BJ (cell line): ENCODE measurements around the gene DERL2. TPM values are rescaled to one million over a fixed set of nuclear protein-coding genes. Genes with fewer than 3 reads are reported as not detected.
"Not testable (repeated sequence)": the region's sequence is repeated elsewhere in the genome, so short reads cannot be mapped to it uniquely, and the experiment has no call there.

ENCODE experiments used
- CTCF ChIA-PET: fragments of 350-600 bp; formaldehyde crosslinking; extraction: SDS; loops from one replicate; lab custom pipeline; 2021; ENCODE audit warnings: antibody characterized with exemption, inconsistent platforms; lab: Yijun Ruan, JAX
- POLR2A ChIA-PET: fragments of 300-600 bp; sonication (Branson Sonifier 250); formaldehyde crosslinking; extraction: SDS; loops from one replicate; lab custom pipeline; 2021; ENCODE audit warnings: antibody characterized with exemption; lab: Charles Lee
- DNase-seq: peaks from one replicate; pipeline ENCODE4 v3.0.0-alpha.2; 2011; ENCODE audit warnings: low read depth
- H3K27me3 ChIP-seq: 2 replicates; pipeline ENCODE4 v1.6.0; 2011; ENCODE audit warnings: low read length; ENCODE audit not compliant: control insufficient read depth, insufficient read depth
- H3K36me3 ChIP-seq: 2 replicates; pipeline ENCODE4 v1.5.1; 2011; ENCODE audit warnings: low read length; ENCODE audit not compliant: control insufficient read depth, insufficient read depth
- H3K4me3 ChIP-seq: 2 replicates; pipeline ENCODE4 v1.5.1; 2011; ENCODE audit warnings: low read depth, mild to moderate bottlenecking, control low read depth, low read length
- polyA plus RNA-seq: library from polyadenylated mRNA; depleted of rRNA; stranded (reverse); fragments of >200 nt; gene quantifications from 2 replicates; pipeline ENCODE4 v1.2.3, GENCODE V29; 2011
- TF ChIP-seq, protein P1 (sequence below): IDR thresholded peaks from 2 replicates; pipeline ENCODE4 v1.5.1; 2011; ENCODE audit warnings: low read depth, mild to moderate bottlenecking, control low read depth, inconsistent platforms, low read length, moderate library complexity; ENCODE audit not compliant: insufficient read depth

Gene DERL2
- polyA plus RNA-seq, 1 experiment: 69.3 TPM

DNA sequence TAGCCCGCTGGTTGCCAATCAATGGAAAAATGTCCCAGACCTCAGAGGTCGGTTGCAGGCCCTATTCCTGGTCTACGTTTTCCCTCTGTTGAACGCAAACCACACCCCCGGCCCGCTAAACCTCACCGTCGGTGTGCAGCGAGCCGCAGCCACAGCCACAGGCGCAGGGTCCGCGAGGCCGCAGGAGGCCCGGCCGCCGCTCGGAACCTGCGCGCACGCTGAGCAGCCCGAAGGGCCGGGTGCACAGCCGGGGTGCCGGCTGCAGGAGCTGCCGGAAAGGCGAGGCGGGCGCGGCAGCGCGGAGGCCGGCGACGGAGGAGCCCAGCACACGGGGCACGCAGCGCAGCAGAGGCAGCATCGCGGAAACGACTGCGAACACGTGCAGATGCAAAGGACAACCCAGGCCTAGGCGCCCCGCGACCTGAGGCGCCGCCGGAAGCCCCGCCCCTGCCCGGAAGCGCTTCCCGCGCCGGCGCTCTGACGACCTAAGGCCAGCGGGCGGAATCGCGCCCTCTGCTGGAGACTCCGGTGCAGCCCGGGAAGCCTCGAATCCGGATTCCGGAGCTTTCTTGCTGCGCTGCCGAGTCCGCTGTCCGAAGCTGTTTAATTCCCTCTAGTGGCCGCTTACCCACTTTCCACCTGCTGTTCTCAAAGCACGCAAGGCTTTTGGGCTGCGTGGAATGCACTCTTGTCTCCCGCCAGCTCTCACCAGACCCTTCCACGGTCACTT lies 47.1 kb downstream of the DERL2 start, which contains the start of gene C1QBP:
Gene C1QBP (minus strand): TSS at position 440 of the 730 bp plus-strand sequence. CDS start 82 bp downstream, at position 358.
- Histone ChIP-seq H3K27me3 (no peaks in the 10 kb centered on the region), H3K4me3 (peak within 1 kb of the TSS; percentile 56), H3K36me3 (peaks cover 10% of the 10 kb centered on the region)
- ChIA-PET CTCF (interaction anchor here (0.6 to 6.0 kb wide), 35 partner anchors 9 to 997 kb away, joined by 3 to 69 read pairs (median 5); partner anchors contain the start of genes DHX33 and NUP88), POLR2A (no interaction called here)
- peak; percentile 65 for DNase-seq
- TF ChIP-seq, protein P1, sequence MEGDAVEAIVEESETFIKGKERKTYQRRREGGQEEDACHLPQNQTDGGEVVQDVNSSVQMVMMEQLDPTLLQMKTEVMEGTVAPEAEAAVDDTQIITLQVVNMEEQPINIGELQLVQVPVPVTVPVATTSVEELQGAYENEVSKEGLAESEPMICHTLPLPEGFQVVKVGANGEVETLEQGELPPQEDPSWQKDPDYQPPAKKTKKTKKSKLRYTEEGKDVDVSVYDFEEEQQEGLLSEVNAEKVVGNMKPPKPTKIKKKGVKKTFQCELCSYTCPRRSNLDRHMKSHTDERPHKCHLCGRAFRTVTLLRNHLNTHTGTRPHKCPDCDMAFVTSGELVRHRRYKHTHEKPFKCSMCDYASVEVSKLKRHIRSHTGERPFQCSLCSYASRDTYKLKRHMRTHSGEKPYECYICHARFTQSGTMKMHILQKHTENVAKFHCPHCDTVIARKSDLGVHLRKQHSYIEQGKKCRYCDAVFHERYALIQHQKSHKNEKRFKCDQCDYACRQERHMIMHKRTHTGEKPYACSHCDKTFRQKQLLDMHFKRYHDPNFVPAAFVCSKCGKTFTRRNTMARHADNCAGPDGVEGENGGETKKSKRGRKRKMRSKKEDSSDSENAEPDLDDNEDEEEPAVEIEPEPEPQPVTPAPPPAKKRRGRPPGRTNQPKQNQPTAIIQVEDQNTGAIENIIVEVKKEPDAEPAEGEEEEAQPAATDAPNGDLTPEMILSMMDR: peak; percentile 97

DNA sequence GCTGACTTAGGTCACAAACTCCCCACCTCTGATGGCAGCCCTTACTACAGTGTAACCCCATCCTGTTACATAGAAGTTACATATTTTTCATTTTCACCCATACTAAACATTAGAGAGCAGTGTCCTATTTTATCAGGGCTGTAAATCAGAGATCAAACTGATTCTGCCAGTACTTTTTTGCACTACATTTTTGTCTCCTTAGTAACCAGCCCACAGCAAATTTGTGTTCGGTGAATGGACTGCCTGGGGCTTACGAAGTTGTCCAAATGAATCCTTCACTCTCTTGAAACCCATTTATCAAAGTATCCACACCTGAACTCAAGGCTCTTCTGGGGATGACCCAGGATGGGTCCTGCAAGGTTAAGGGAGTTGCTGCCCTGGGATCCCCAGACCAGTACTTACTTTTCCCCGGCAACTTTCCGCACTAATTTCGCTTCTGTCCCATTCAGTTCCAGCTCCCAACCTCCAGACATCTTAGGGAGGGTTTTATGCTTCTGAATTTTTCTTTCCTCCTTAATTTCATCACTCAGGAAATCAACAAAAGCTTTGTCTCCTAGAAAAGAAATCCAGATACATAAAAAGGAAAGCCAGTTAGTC lies 48.2 kb downstream of the DERL2 start:
- TF ChIP-seq, protein P1: no peak
- ChIA-PET POLR2A (no interaction called here), CTCF (interaction anchor here (1.3 to 6.0 kb wide), 9 partner anchors 8 to 188 kb away, joined by 3 to 69 read pairs (median 16); no protein-coding TSS in a partner anchor)
- no peak for DNase-seq
- Histone ChIP-seq H3K4me3 (peak overlapping the region; percentile 56), H3K27me3 (no peaks in the 10 kb centered on the region), H3K36me3 (peaks cover 13% of the 10 kb centered on the region)

DNA sequence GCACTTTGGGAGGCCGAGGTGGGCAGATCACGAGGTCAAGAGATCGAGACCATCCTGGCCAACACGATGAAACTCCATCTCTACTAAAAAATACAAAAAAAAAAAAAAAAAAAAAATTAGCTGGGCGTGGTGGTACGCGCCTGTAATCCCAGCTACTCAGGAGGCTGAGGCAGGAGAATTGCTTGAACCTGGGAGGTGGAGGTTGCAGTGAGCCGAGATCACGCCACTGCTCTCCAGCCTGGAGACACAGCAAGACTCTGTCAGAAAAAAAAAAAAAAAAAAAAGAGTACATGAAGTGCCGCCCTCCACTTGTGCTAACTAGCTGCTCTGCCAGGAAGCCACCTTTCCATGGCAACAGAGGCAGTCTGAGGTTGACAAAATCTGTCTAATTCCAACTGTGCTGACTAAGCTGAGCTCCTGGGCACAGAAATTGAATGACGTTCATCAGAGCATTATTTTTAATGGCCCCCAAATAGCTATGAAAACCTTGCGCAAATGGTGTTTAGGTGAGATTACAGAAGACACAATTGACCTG lies 50.1 kb downstream of the DERL2 start:
- H3K27me3 ChIP-seq, H3K4me3 ChIP-seq, CTCF ChIA-PET, DNase-seq: not testable (repeated sequence)
- H3K36me3 ChIP-seq: peaks cover 15% of the 10 kb centered on the region
- POLR2A ChIA-PET: interaction anchor here (0.7 to 0.8 kb wide), 2 partner anchors 13 to 1037 kb away, joined by 3 to 4 read pairs; no protein-coding TSS in a partner anchor

DNA sequence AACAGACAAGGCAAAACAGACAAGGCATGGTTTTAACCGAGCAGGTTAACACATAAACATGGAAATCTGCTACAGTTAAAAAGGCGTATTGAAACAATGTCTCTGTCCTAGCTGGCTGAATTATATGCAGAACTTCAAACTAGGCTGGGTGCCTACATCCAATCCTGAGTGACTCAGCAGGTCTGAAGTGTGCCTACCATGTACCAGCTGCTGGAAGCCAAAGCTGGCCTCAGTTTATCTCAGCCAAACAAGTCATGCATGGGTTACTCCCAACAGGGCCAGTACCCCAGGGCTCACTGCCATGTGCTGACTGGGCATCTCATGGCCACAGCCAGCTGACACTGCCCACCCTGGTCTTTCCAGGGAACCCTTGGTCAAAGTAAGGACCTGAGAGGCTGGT lies 51.0 kb downstream of the DERL2 start:
- TF ChIP-seq, protein P1: no peak
- no peaks in the 10 kb centered on the region for H3K27me3 ChIP-seq
- ChIA-PET POLR2A (no interaction called here), CTCF (no interaction called here)
- peaks cover 15% of the 10 kb centered on the region for H3K36me3 ChIP-seq
- H3K4me3 ChIP-seq: no peak overlapping the region
- no peak for DNase-seq

DNA sequence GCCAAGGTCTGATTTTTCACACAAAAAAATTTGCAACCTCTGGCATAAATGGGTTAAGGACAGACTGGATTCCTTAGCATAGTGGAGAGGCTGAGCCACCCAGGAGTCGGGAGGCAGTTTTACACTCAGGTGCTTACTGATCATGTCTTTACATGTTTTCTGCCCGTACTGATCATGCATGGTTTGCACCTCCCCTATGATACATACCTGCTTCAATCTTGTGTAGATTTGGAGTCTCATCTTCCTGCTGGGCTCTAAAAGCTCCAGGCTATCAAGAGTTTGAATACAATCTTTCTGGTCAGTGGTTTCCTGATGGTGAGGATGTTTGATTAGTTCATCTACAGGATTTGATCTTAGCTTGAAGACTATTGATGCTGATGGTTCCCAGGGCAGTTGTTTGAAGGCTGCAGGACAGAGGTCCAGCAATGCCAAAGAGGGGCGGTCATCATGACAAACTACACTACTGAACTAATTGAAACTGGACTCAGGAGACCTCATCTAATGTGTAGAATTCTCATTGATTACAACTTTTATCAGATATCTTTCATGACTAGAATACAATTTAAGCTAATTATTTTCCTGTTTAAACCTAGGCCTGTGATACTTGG lies 53.9 kb downstream of the DERL2 start:
- H3K4me3 ChIP-seq: no peak overlapping the region
- H3K27me3 ChIP-seq: no peaks in the 10 kb centered on the region
- TF ChIP-seq, protein P1: no peak
- ChIA-PET CTCF (interaction anchor here (1.1 to 8.2 kb wide), 2 partner anchors 8 to 20 kb away, joined by 3 to 69 read pairs; partner anchors contain the start of gene C1QBP), POLR2A (no interaction called here)
- peaks cover 15% of the 10 kb centered on the region for H3K36me3 ChIP-seq
- no peak for DNase-seq

DNA sequence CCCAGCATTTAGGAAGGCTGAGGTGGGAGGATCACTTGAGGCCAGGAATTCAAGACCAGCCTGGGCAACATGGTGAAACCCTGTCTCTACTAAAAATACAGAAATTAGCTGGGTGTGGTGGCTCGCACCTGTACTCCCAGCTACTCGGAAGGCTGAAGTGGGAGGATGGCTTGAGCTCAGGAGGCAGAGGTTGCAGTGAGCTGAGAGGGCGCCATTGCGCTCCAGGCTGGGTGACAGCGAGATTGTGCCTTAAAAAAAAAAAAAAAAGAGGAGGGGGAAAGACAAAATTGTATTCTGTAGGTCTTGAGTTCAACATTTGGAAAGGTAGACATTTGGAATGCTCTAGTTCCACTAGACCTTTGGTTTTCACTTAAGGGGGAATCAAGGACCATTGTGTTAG lies 54.7 kb downstream of the DERL2 start:
- H3K4me3 ChIP-seq, H3K27me3 ChIP-seq, POLR2A ChIA-PET, DNase-seq: not testable (repeated sequence)
- H3K36me3 ChIP-seq: peaks cover 15% of the 10 kb centered on the region
- CTCF ChIA-PET: interaction anchor here (1.0 to 8.2 kb wide), 2 partner anchors 9 to 43 kb away, joined by 3 to 69 read pairs; partner anchors contain the start of gene C1QBP
